PC-3 (cell line): Measurements from ENCODE around the gene THADA.

ENCODE experiments used
- EZH2 ChIP-seq: fragments of 300-600 bp; sonication (generic); IDR thresholded peaks from one replicate; pipeline ENCODE4 v1.6.1; 2017; ENCODE audit warnings: antibody characterized with exemption, mild to moderate bottlenecking, low read length; ENCODE audit not compliant: unreplicated experiment
- EZH2phosphoT487 ChIP-seq: fragments of 300-600 bp; sonication (generic); IDR thresholded peaks from 2 replicates; pipeline ENCODE4 v1.6.1; 2018; ENCODE audit warnings: mild to moderate bottlenecking, antibody characterized with exemption, low read length, borderline replicate concordance
- TF ChIP-seq, protein P1 (sequence below): fragments of 300-600 bp; sonication (generic); conservative IDR thresholded peaks from 2 replicates; pipeline ENCODE4 v1.5.1; 2017; ENCODE audit warnings: antibody characterized with exemption, low read depth, mild to moderate bottlenecking, low read length

DNA sequence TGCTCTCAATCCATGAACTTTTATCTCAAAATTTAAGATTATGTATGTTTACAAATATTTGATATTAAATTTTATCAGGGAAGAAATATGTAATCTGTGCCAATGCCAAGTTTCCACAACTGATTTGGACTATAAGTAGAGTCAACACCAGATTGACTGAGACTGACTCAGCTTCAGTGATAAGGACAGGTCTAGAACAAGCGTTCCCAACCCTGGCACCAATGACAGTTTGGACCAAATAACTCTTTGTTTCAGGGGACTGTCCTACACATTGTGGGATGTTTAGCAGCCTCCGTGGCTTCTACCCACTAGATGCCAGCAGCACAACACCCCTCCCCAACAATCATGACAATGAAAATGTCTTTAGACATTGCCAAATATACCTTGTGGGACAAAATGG lies 165.3 kb downstream of the THADA start:
- TF ChIP-seq, protein P1, sequence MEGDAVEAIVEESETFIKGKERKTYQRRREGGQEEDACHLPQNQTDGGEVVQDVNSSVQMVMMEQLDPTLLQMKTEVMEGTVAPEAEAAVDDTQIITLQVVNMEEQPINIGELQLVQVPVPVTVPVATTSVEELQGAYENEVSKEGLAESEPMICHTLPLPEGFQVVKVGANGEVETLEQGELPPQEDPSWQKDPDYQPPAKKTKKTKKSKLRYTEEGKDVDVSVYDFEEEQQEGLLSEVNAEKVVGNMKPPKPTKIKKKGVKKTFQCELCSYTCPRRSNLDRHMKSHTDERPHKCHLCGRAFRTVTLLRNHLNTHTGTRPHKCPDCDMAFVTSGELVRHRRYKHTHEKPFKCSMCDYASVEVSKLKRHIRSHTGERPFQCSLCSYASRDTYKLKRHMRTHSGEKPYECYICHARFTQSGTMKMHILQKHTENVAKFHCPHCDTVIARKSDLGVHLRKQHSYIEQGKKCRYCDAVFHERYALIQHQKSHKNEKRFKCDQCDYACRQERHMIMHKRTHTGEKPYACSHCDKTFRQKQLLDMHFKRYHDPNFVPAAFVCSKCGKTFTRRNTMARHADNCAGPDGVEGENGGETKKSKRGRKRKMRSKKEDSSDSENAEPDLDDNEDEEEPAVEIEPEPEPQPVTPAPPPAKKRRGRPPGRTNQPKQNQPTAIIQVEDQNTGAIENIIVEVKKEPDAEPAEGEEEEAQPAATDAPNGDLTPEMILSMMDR = no peak
- no peak for TF ChIP-seq EZH2phosphoT487
- no peak for TF ChIP-seq EZH2
